ENCODE data around the gene RFC5.

The RFC5 gene

DNA sequence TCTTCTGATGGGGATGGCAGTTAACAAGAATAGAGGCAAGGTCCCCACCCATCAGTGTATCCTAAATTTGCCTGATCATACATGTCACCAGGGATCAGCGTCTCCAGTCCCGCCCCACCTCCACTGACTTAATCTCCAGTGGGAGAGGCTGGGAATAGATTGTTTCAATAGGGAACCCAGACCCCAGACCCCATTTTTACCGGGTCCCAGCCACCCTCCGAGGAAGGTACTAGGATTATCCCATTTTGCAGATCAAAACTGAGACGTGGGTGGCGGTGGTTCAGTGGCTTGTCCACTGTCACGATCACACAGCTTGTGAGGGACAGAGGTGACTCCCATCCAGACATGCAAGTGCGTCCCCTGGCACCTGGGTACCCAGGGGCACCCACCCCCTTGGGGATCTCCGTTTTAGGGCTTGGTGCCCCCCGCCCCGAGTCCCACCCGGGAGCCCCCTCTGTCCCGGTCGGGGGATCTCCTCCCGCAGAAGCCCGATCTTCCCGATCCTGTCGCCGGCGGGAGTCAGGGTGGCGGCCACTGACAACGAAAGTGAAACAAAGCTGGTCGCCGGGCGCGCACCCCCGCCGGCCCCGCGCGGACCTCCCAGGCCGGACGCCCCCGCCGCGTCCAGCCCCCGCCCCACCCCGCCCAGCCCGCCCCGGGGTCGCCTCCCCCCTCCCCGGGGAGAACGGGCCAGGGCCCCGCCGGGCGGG lies 44.0 kb downstream of the RFC5 start (continued):
- TF ChIP-seq, protein P1, sequence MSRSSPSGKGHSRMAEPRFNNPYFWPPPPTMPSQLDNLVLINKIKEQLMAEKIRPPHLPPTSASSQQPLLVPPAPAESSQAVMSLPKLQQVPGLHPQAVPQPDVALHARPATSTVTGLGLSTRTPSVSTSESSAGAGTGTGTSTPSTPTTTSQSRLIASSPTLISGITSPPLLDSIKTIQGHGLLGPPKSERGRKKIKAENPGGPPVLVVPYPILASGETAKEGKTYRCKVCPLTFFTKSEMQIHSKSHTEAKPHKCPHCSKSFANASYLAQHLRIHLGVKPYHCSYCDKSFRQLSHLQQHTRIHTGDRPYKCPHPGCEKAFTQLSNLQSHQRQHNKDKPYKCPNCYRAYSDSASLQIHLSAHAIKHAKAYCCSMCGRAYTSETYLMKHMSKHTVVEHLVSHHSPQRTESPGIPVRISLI (tag by site-specific recombination; IDR thresholded peaks at IDR 0.05): no peak
- TF ChIP-seq, protein P2, sequence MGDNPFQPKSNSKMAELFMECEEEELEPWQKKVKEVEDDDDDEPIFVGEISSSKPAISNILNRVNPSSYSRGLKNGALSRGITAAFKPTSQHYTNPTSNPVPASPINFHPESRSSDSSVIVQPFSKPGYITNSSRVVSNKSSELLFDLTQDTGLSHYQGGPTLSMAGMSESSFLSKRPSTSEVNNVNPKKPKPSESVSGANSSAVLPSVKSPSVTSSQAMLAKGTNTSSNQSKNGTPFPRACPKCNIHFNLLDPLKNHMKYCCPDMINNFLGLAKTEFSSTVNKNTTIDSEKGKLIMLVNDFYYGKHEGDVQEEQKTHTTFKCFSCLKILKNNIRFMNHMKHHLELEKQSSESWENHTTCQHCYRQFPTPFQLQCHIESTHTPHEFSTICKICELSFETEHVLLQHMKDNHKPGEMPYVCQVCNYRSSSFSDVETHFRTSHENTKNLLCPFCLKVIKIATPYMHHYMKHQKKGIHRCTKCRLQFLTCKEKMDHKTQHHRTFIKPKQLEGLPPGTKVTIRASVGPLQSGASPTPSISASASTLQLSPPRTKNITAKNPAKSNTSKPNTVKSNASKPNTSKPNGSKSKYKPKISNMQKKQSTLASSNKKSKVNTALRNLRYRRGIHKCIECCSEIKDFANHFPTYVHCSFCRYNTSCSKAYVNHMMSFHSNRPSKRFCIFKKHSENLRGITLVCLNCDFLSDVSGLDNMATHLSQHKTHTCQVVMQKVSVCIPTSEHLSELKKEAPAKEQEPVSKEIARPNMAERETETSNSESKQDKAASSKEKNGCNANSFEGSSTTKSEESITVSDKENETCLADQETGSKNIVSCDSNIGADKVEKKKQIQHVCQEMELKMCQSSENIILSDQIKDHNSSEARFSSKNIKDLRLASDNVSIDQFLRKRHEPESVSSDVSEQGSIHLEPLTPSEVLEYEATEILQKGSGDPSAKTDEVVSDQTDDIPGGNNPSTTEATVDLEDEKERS (tag by site-specific recombination; IDR thresholded peaks at IDR 0.05): no peak
- TF ChIP-seq IKZF3 (tag by site-specific recombination; IDR thresholded peaks at IDR 0.05): no peak
- TF ChIP-seq WT1 (tag by site-specific recombination; IDR thresholded peaks at IDR 0.05): no peak
- no peak for TF ChIP-seq ZNF426 (tag by site-specific recombination; IDR thresholded peaks at IDR 0.05)
- TF ChIP-seq ZNF561 (tag by site-specific recombination; IDR thresholded peaks at IDR 0.05; ENCODE audit: borderline replicate concordance): no peak
- TF ChIP-seq, protein P3, sequence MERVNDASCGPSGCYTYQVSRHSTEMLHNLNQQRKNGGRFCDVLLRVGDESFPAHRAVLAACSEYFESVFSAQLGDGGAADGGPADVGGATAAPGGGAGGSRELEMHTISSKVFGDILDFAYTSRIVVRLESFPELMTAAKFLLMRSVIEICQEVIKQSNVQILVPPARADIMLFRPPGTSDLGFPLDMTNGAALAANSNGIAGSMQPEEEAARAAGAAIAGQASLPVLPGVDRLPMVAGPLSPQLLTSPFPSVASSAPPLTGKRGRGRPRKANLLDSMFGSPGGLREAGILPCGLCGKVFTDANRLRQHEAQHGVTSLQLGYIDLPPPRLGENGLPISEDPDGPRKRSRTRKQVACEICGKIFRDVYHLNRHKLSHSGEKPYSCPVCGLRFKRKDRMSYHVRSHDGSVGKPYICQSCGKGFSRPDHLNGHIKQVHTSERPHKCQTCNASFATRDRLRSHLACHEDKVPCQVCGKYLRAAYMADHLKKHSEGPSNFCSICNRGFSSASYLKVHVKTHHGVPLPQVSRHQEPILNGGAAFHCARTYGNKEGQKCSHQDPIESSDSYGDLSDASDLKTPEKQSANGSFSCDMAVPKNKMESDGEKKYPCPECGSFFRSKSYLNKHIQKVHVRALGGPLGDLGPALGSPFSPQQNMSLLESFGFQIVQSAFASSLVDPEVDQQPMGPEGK (tag by site-specific recombination; IDR thresholded peaks at IDR 0.05): peak; percentile 52; the same call in 1 of the 2 replicates
- TF ChIP-seq ZFP3 (tag by site-specific recombination; IDR thresholded peaks at IDR 0.05; ENCODE audit: low read depth): no peak
- TF ChIP-seq, protein P4, sequence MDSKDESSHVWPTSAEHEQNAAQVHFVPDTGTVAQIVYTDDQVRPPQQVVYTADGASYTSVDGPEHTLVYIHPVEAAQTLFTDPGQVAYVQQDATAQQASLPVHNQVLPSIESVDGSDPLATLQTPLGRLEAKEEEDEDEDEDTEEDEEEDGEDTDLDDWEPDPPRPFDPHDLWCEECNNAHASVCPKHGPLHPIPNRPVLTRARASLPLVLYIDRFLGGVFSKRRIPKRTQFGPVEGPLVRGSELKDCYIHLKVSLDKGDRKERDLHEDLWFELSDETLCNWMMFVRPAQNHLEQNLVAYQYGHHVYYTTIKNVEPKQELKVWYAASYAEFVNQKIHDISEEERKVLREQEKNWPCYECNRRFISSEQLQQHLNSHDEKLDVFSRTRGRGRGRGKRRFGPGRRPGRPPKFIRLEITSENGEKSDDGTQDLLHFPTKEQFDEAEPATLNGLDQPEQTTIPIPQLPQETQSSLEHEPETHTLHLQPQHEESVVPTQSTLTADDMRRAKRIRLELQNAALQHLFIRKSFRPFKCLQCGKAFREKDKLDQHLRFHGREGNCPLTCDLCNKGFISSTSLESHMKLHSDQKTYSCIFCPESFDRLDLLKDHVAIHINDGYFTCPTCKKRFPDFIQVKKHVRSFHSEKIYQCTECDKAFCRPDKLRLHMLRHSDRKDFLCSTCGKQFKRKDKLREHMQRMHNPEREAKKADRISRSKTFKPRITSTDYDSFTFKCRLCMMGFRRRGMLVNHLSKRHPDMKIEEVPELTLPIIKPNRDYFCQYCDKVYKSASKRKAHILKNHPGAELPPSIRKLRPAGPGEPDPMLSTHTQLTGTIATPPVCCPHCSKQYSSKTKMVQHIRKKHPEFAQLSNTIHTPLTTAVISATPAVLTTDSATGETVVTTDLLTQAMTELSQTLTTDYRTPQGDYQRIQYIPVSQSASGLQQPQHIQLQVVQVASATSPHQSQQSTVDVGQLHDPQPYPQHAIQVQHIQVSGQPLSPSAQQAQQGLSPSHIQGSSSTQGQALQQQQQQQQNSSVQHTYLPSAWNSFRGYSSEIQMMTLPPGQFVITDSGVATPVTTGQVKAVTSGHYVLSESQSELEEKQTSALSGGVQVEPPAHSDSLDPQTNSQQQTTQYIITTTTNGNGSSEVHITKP (tag by site-specific recombination; IDR thresholded peaks at IDR 0.05): no peak
- TF ChIP-seq ZNF423 (tag by site-specific recombination; IDR thresholded peaks at IDR 0.05): no peak
- no peak for TF ChIP-seq ZNF19 (tag by site-specific recombination; IDR thresholded peaks at IDR 0.05; ENCODE audit: low read depth)

DNA sequence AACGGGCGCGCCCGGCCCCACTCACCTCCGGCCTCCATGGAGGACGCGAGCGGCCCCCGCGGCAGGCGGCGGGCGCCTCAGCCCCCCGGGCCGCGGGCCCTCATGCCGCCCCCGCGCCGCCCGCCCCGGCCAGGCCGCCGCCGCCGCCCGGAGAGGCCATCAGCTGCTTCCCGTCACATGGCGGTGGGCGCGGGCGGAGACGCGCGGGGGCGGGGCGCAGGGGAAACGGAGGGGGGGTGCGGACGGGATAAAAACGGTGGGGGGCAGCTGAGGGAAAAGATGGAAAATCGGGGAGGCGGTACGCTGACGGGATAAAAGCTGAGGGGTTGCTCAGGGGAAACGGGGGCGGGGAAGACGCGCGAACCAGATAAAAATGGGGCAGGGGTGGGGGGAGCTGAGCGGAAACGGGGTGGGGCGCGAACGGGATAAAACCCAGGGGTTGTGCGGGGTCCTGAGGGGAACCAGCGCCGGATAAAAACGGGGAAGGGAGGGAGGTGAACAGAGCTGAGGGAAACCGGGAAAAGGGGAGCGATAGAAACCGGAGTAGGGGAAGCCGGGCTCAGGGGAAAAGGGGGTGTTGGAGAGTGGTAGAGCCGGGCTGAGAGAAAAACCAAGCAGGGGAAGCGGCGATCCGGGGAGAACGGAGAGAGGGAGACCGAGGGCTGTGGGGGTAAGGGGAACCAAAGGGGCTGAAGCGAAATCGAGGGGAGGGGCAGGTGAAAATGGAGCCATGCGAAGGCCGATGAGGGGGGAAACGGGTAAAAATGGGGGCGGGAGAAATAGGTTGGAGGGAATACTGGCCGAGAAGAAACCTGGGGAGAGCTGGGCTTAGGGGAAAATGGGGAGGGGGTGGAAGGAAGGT lies 44.7 kb downstream of the RFC5 start, which contains the start of gene WSB2:
TSS of gene WSB2 (minus strand) at position 169 of the 862 bp plus-strand sequence. CDS start at position 38, 131 bp downstream.
- CTCF ChIA-PET: no interaction called here
- POLR2A ChIA-PET: interaction anchor here (0.6 to 1.5 kb wide), 7 partner anchors 9 to 345 kb away, joined by 3 to 7 read pairs (median 4); partner anchors contain the start of gene PEBP1
- Histone ChIP-seq H3K9me3 (ENCODE audit: control insufficient read depth, insufficient read depth, low read depth, low read length) (no peaks in the 10 kb centered on the region), H3K4me1 (ENCODE audit: control insufficient read depth, insufficient read depth, low read length) (0 out of 2 replicates have a peak, but pooled peaks cover 3% of the 10 kb centered on the region), H3K36me3 (ENCODE audit: control insufficient read depth in 2 of 2, insufficient read depth in 1 of 2, low read length in 2 of 2) (no peaks in the 10 kb centered on the region; a peak in 1 of 3 replicates), H3K4me3 (ENCODE audit: low read depth, low read length) (peak within 1 kb of the TSS; percentile 73), H3K27ac (ENCODE audit: extremely low read depth, low read depth, low read length) (peak within 1 kb of the TSS; percentile 75)
- TF ChIP-seq, protein P1 (tag by site-specific recombination; IDR thresholded peaks at IDR 0.05): no peak
- TF ChIP-seq, protein P5, sequence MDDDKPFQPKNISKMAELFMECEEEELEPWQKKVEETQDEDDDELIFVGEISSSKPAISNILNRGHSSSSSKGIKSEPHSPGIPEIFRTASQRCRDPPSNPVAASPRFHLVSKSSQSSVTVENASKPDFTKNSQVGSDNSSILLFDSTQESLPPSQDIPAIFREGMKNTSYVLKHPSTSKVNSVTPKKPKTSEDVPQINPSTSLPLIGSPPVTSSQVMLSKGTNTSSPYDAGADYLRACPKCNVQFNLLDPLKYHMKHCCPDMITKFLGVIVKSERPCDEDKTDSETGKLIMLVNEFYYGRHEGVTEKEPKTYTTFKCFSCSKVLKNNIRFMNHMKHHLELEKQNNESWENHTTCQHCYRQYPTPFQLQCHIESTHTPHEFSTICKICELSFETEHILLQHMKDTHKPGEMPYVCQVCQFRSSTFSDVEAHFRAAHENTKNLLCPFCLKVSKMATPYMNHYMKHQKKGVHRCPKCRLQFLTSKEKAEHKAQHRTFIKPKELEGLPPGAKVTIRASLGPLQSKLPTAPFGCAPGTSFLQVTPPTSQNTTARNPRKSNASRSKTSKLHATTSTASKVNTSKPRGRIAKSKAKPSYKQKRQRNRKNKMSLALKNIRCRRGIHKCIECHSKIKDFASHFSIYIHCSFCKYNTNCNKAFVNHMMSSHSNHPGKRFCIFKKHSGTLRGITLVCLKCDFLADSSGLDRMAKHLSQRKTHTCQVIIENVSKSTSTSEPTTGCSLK (tag by site-specific recombination; IDR thresholded peaks at IDR 0.05): no peak
- TF ChIP-seq, protein P6, sequence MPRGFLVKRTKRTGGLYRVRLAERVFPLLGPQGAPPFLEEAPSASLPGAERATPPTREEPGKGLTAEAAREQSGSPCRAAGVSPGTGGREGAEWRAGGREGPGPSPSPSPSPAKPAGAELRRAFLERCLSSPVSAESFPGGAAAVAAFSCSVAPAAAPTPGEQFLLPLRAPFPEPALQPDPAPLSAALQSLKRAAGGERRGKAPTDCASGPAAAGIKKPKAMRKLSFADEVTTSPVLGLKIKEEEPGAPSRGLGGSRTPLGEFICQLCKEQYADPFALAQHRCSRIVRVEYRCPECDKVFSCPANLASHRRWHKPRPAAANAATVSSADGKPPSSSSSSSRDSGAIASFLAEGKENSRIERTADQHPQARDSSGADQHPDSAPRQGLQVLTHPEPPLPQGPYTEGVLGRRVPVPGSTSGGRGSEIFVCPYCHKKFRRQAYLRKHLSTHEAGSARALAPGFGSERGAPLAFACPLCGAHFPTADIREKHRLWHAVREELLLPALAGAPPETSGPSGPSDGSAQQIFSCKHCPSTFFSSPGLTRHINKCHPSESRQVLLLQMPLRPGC (tag by site-specific recombination; IDR thresholded peaks at IDR 0.05): no peak
- TF ChIP-seq WT1 (tag by site-specific recombination; IDR thresholded peaks at IDR 0.05) (0 out of 2 replicates have a peak, but pooled peaks have one; percentile 10), ZNF354C (tag by site-specific recombination; IDR thresholded peaks at IDR 0.05; ENCODE audit: borderline replicate concordance, low read depth) (no peak), KLF7 (tag by site-specific recombination; IDR thresholded peaks at IDR 0.05; ENCODE audit: borderline replicate concordance) (0 out of 2 replicates have a peak, but pooled peaks have one; percentile 34), ZEB2 (tag by site-specific recombination; IDR thresholded peaks at IDR 0.05) (0 out of 2 replicates have a peak, but pooled peaks have one; percentile 45)
